Activated naive CD8-positive, alpha-beta T cell treated with anti-CD3 and anti-CD28 coated beads for 36 hours (primary cell): ENCODE results near the gene SCAANT1. TPM values are rescaled to one million over a fixed set of nuclear protein-coding genes. Genes with fewer than 3 reads are reported as not detected.

Experiments
- DNase-seq: peaks from one replicate; pipeline ENCODE4 v3.0.0; 2021
- H3K27ac Mint-ChIP-seq: one replicate; pipeline ENCODE4 v1.8.0; 2022; ENCODE audit warnings: mild to moderate bottlenecking, moderate library complexity, mixed read lengths
- H3K27me3 Mint-ChIP-seq: one replicate; pipeline ENCODE4 v1.8.0; 2022; ENCODE audit warnings: mild to moderate bottlenecking, mixed read lengths
- H3K36me3 Mint-ChIP-seq: one replicate; pipeline ENCODE4 v1.8.0; 2021; ENCODE audit warnings: mild to moderate bottlenecking, mixed read lengths
- H3K4me1 Mint-ChIP-seq: one replicate; pipeline ENCODE4 v1.8.0; 2021; ENCODE audit warnings: mixed read lengths
- H3K4me3 Mint-ChIP-seq: one replicate; pipeline ENCODE4 v1.8.0; 2022; ENCODE audit warnings: mild to moderate bottlenecking, moderate library complexity, mixed read lengths
- H3K9me3 Mint-ChIP-seq: one replicate; pipeline ENCODE4 v1.8.0; 2022; ENCODE audit warnings: mixed read lengths
- total RNA-seq, 2 experiments: library from RNA; stranded (reverse); gene quantifications; one replicate each; pipeline ENCODE4 v1.2.3, GENCODE V29; 2021

Gene SCAANT1
- total RNA-seq, result not detected

DNA sequence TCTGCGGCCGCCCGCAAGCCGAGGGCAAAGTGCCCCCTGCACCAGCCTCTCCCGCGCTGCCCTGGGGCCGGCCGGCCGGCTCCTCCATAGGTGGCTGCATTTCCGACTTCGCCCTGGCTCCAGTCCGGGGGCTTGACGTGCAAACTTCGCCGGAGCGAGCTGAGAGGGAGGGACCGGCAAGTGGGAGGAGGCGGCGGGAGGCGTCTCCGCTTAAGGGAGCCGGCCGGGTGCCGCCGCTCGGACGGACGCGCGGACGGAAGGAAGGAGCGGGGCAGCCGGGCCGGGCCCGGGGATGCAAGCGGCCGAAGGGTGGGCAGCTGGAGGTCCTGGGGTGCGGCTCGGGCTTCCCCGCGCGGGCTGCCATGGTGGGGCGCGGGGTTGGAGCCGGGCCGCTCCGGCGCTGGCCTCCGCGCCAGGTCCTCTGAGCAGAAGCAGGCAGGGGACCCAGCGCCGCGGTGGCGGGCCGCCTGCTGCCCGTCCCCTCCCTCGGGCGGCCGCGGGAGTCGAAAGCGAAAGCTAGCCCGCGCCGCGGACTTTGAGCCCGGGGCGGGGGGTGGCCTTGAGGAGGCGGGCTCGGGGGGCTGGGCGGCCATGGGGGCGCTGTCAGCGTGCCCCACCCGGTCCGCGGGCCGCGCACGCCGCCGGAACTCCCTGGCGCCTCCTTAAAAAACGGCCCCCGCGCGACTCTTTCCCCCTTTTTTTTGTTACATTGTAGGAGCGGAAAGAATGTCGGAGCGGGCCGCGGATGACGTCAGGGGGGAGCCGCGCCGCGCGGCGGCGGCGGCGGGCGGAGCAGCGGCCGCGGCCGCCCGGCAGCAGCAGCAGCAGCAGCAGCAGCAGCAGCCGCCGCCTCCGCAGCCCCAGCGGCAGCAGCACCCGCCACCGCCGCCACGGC is at the start of gene SCAANT1:
TSS of gene SCAANT1 (minus strand) at position 511 of the 895 bp plus-strand sequence.
- H3K4me3 Mint-ChIP-seq, result peak within 1 kb of the TSS; percentile 89
- H3K9me3 Mint-ChIP-seq, result no peaks in the 10 kb centered on the region
- H3K27me3 Mint-ChIP-seq, result no peaks in the 10 kb centered on the region
- DNase-seq, result peak; percentile 83
- peaks cover 31% of the 10 kb centered on the region for H3K36me3 Mint-ChIP-seq
- H3K27ac Mint-ChIP-seq, result peak within 1 kb of the TSS; percentile 88
- H3K4me1 Mint-ChIP-seq, result peaks cover 37% of the 10 kb centered on the region

DNA sequence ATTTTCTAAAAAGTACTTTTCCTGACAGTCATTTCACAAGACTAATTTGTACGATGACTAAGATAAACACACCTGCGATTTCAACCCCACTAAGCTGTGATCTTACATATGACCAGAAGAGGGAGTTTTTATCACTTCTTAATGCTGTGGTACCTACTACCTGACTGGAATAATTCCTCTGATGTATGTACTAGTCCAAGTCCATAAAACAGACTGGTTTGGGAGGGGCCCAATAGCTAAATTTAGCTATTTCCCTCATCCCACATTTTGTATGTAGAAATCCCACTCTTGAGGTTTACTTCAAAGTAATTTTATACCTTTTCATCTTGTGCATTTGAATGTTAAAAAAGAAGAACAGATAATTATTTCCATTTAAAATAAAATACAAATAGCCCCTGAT is 49.7 kb upstream of the SCAANT1 start:
- no peaks in the 10 kb centered on the region for H3K27me3 Mint-ChIP-seq
- no peaks in the 10 kb centered on the region for H3K9me3 Mint-ChIP-seq
- no peak overlapping the region for H3K4me3 Mint-ChIP-seq
- H3K36me3 Mint-ChIP-seq, result peaks cover 5% of the 10 kb centered on the region
- no peak overlapping the region for H3K27ac Mint-ChIP-seq
- DNase-seq, result no peak
- peaks cover 33% of the 10 kb centered on the region for H3K4me1 Mint-ChIP-seq

DNA sequence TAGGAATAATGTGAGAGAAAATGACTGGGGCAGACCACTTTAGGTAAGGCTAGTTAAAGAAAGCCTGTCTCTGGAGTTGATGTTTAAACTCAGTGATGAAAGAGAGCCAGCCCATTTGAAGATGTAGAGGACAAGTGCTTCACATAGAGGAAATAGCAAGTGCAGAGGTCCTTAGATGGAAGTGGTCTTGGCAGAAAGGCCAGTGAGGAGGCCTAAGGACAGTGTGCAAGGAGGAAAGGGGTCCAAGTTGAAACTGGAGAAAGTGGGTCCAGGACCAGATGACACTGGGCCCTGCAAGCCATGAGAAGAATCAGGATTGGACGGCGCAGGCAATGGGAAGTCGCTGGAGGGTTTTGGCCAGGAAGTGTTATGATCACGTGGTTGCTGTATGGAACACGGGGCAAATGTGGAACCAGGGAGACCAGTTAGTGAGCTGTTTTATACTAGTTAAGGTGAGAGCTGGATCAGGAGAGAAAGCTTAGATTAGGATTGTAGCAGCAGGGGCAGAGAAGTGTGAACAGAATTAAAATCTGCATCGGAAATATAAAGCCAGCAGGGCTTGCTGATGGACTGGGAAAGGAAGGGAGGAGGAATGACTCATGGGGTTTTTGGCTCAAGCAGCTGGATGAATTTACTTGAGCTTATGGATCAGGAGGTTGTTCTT is 48.0 kb upstream of the SCAANT1 start:
- DNase-seq, result no peak
- H3K27me3 Mint-ChIP-seq, result no peaks in the 10 kb centered on the region
- peaks cover 29% of the 10 kb centered on the region for H3K4me1 Mint-ChIP-seq
- H3K27ac Mint-ChIP-seq, result peak overlapping the region; percentile 51
- peaks cover 6% of the 10 kb centered on the region for H3K36me3 Mint-ChIP-seq
- peak overlapping the region; percentile 38 for H3K4me3 Mint-ChIP-seq
- H3K9me3 Mint-ChIP-seq, result no peaks in the 10 kb centered on the region

DNA sequence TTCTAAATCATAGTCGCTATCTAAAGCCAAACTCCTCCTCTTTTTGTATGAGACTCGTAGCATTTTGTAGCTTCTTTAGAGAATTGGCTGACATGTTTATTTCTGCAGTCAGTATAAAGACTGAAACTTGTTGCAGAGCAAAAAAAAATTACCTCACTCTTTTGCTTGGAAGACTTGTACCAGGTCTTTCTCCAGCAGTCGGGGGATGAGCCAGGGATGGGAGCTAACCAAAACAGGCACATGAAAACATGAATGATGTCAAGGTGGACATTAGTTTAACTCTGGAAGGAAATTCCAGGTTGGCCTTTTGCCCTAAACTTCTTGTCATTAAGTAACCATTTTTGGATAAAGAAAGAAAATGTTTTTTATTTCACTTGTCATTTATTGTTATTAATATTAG is 47.0 kb upstream of the SCAANT1 start:
- Mint-ChIP-seq H3K9me3 (no peaks in the 10 kb centered on the region), H3K4me1 (peaks cover 25% of the 10 kb centered on the region)

DNA sequence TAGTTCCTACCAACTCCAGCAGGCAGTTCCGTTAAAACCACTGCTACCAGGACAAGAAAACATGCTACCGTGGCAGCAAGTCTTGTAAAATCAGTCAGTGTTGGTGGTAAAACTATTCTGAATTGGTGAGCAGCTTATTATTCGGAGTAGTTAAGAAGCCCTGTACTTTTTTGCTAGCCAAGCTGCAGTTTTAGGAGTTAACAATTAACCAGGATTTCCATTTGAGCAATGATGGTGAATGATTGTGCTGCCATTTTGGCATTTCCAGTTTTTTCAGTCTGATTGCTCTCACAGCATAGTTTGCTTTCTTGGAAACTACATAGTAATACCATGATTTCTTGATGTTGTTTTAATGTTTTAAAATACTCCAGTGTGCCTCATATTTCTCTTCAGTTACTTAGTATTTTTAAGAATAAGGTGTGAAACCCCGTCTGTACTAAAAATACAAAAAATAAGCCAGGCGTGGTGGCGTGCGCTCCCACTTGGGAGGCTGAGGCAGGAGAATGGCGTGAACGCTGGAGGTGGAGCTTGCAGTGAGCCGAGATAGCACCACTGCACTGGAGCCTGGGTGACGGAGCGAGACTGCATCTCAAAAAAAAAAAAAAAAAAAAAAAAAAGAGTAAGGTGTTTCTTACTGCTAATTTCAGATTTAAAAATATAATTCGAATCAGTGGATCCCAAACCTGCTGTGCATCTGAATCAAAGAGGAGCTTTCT is 43.8 kb upstream of the SCAANT1 start:
- Mint-ChIP-seq H3K9me3 (no peaks in the 10 kb centered on the region), H3K4me3 (no peak overlapping the region), H3K36me3 (peaks cover 13% of the 10 kb centered on the region), H3K27me3 (no peaks in the 10 kb centered on the region), H3K4me1 (peaks cover 30% of the 10 kb centered on the region), H3K27ac (no peak overlapping the region)
- DNase-seq, result no peak

More for the DNA sequence above, 47.0 kb upstream of the SCAANT1 start:
- Mint-ChIP-seq H3K27me3 (no peaks in the 10 kb centered on the region), H3K27ac (no peak overlapping the region), H3K4me3 (no peak overlapping the region), H3K36me3 (peaks cover 9% of the 10 kb centered on the region)
- DNase-seq, result no peak

DNA sequence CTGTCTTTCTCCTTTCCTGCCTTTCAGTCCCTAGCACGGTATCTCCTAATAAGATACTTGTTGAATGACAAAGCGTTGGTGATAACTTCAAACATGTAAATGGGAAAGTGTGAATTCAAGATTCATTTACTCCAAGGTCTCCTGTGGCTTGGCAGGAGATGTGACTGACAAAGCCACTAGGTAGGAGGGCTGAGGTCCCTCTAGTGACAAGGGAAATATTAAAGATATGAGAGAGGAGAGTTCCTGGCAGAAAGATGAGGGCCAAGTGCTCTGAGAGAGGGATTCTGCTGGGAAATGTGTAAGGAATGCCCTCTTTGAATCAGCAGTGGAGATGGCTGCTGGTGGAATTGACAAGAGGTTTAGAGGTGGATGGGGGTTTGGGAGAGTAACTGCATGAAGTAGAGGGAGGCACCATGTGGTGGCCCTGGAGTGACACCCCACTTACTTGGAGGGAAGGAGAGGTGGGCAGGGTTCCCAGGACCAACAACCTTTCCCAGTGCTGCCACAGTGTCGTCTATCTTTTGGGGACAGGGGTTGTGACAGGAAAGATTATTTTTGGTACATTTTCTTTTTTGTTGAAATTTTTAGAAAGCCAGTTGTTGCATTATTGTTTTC is 43.0 kb upstream of the SCAANT1 start:
- H3K9me3 Mint-ChIP-seq, result no peaks in the 10 kb centered on the region
- H3K4me1 Mint-ChIP-seq, result peaks cover 31% of the 10 kb centered on the region
- H3K4me3 Mint-ChIP-seq, result no peak overlapping the region
- H3K36me3 Mint-ChIP-seq, result peaks cover 8% of the 10 kb centered on the region
- no peak for DNase-seq
- H3K27ac Mint-ChIP-seq, result no peak overlapping the region
- H3K27me3 Mint-ChIP-seq, result no peaks in the 10 kb centered on the region

DNA sequence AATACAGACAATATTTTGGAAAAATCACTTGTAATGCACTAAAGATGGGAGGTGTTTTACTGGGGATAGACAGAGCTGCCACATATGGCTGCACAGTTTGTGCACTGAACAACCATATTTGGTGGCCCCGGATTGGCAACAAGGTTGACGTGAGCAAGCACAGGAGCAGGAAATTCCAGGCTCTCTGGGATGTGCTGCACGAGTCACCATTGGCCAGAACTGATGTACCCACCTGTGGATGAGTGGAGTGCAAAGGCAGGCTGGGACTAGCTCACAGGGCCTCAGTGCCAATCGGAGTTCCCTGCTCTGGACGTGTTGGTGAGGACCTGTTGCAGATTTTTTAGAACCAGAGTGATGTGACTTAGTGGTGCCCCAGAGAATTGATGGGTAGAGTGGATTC is 42.0 kb upstream of the SCAANT1 start:
- Mint-ChIP-seq H3K27me3 (no peaks in the 10 kb centered on the region), H3K27ac (no peak overlapping the region), H3K9me3 (no peaks in the 10 kb centered on the region), H3K36me3 (peaks cover 8% of the 10 kb centered on the region), H3K4me3 (no peak overlapping the region), H3K4me1 (peaks cover 28% of the 10 kb centered on the region)
- no peak for DNase-seq

DNA sequence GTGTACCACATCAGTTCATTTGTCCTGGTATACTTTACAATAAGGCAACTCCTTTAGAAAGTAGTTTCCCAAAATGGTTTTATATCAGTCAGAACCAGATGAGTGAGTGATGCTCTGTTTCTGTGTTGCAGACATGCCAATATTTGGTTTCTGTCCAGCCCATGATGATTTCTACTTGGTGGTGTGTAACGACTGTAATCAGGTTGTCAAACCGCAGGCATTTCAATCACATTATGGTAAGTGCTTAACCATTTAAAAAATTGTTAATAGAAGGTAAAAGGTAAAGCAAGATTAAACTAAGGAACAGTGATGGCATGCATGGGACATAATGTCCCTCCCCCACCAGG is 40.0 kb upstream of the SCAANT1 start:
- H3K27me3 Mint-ChIP-seq, result no peaks in the 10 kb centered on the region
- peak overlapping the region; percentile 8 for H3K27ac Mint-ChIP-seq
- H3K36me3 Mint-ChIP-seq, result peaks cover 13% of the 10 kb centered on the region
- no peak for DNase-seq
- no peaks in the 10 kb centered on the region for H3K9me3 Mint-ChIP-seq
- H3K4me3 Mint-ChIP-seq, result no peak overlapping the region
- H3K4me1 Mint-ChIP-seq, result peaks cover 35% of the 10 kb centered on the region

DNA sequence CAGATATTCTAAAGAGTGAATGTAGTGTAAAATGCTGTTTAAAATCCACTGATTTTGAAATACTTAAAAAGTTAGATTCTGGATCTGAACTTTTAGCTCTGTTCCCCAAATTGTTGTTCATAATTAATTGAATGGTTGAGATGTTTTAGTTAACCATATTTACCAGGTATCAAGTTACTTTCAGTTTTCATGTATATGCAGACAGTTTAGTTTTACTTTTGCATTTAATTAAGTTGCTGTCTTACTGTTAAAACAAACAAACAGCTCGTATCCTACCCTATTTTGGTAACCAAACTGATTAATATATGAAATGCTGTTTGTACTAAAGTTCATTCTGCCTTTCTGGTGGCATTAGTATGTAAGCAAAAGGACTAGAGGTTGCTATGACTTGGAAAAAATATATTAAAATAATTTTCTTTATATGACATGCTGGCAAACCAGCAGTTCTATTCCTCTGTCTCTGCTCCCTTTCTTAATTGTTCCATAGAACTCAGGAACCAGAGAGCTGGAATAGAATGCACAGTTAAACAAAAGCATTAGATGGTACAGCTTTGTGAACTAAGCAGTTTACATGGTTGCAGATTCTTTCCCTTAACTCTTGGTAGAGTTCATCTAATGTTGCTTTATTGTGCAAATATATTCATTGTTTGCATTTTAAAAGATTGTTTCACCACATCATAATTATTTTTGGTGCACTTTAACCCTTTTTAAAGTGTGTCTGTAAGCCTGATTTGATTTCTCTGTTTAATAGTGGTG is 39.5 kb upstream of the SCAANT1 start:
- Mint-ChIP-seq H3K36me3 (peaks cover 15% of the 10 kb centered on the region), H3K4me3 (no peak overlapping the region), H3K4me1 (peaks cover 38% of the 10 kb centered on the region), H3K27me3 (no peaks in the 10 kb centered on the region), H3K27ac (peak overlapping the region; percentile 74), H3K9me3 (no peaks in the 10 kb centered on the region)
- no peak for DNase-seq

DNA sequence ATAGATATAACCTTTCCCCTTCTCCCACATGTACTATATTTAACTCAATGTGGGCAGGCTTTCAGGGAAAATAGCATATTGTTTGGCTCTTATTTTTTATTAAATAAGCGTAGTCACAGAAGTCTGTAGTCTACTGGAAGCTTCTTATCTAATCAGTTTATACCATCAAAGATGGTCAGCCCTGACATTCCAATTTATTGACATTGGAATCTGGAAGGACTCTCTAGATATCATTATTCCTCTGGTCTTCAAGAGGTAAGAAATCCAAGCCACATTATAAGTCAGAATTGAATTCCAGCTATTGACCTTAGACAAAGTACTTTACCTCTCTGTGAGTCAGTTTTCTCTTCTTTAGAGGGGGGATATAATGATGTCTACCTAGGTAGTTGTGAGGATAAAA is 38.5 kb upstream of the SCAANT1 start:
- Mint-ChIP-seq H3K9me3 (no peaks in the 10 kb centered on the region), H3K27ac (no peak overlapping the region), H3K4me1 (peaks cover 44% of the 10 kb centered on the region), H3K27me3 (no peaks in the 10 kb centered on the region), H3K36me3 (peaks cover 21% of the 10 kb centered on the region), H3K4me3 (no peak overlapping the region)
- no peak for DNase-seq

DNA sequence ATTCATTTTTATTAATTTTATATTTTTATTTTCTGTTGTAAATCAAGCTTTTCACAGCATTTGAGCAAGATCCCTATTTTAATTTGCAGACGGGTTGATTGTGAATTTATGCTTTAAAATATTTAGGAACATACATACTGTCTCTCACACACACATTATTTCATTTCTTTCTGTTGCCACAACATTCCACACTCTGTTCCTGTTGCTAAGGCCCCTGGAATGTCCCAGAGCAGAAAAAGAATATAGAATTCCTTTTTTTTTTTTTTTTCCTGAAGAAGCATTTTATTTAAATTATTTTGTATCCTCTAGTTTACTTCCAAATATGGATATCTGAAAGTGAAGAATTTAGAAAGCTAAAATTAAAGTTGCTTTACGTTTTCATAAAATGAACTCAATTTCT is 36.8 kb upstream of the SCAANT1 start:
- DNase-seq, result no peak
- H3K27ac Mint-ChIP-seq, result no peak overlapping the region
- H3K27me3 Mint-ChIP-seq, result no peaks in the 10 kb centered on the region
- no peaks in the 10 kb centered on the region for H3K9me3 Mint-ChIP-seq
- H3K4me1 Mint-ChIP-seq, result peaks cover 51% of the 10 kb centered on the region
- H3K36me3 Mint-ChIP-seq, result peaks cover 33% of the 10 kb centered on the region
- no peak overlapping the region for H3K4me3 Mint-ChIP-seq

DNA sequence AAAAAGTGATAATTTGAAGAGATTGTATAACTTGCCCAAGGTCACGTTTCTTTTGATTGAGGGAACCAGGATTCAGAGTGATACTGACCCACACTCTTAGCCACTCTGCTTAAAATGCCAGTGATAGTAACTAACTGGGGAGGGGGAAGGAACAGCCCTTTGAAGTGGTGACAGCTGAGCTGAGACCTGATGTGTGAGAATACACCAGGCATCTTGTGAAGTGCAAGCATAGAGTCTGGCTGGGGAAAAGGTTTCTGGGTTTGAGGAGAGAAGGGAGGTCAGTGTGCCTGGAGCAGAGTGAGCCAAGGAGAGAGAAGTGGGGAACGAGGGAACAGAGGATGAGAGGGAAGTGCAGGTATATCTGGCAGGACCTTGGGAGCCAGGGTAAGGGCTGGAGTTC is 35.4 kb upstream of the SCAANT1 start:
- Mint-ChIP-seq H3K4me1 (peaks cover 63% of the 10 kb centered on the region), H3K9me3 (no peaks in the 10 kb centered on the region), H3K4me3 (no peak overlapping the region), H3K27ac (peak overlapping the region; percentile 26), H3K36me3 (peaks cover 39% of the 10 kb centered on the region), H3K27me3 (no peaks in the 10 kb centered on the region)
- no peak for DNase-seq

DNA sequence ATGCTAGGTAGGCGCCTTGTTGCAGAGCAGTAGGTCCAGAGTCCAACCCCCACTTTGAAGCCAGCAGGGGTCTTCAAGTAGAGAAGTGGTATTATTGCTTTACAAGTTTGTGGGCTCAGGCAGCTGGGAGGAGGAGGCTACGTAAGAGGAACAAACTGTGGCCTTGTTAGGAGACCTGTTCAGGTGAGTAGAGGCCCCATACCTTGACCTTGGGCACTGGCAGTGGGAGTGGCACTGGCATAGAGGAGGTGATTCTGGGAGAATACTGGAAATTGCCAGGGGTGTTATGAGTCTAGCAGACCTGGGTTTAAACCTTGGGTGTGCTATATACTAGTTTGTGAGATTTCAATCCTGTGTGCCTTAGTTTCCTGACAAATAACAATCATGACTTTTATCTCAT is 34.6 kb upstream of the SCAANT1 start:
- Mint-ChIP-seq H3K4me1 (peaks cover 63% of the 10 kb centered on the region), H3K27ac (no peak overlapping the region), H3K36me3 (peaks cover 41% of the 10 kb centered on the region), H3K4me3 (no peak overlapping the region), H3K9me3 (no peaks in the 10 kb centered on the region), H3K27me3 (no peaks in the 10 kb centered on the region)
- DNase-seq, result no peak

DNA sequence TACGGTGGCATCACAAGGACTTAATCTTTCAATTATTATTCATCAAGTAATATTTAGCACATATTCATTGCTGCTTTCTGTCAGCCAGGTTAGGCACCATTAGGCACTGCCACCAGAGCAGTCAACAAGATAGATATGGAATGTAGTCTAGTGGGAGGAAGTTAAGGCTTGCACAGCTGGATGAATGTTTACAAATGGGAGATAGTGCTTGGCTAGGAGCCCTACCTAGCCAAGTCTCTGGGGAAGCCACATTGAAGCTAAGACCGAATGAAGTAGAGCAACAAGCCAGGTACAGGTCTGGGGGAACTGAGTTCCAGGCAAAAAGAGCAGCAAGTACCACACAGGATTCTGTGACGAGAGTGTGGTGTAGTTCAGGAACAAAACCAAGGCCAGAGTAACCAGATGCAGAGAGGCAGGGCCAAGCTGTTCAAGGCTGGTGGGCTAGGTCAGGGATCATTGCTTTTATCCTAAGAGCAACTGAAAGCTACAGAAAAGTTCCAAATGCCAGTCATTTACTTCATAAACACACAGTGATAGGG is 33.4 kb upstream of the SCAANT1 start:
- H3K4me1 Mint-ChIP-seq, result peaks cover 52% of the 10 kb centered on the region
- peaks cover 42% of the 10 kb centered on the region for H3K36me3 Mint-ChIP-seq
- H3K9me3 Mint-ChIP-seq, result no peaks in the 10 kb centered on the region
- H3K4me3 Mint-ChIP-seq, result no peak overlapping the region
- no peaks in the 10 kb centered on the region for H3K27me3 Mint-ChIP-seq
- DNase-seq, result no peak
- H3K27ac Mint-ChIP-seq, result no peak overlapping the region
